Measurements from ENCODE around the gene SLC35E1. TPM values are rescaled to one million over a fixed set of nuclear protein-coding genes. Genes with fewer than 3 reads are reported as not detected.
"Not testable (repeated sequence)": the region's sequence is repeated elsewhere in the genome, so short reads cannot be mapped to it uniquely, and the experiment has no call there.

SLC35E1 gene
- total and polyA plus RNA-seq, 2 of the 4 experiments (the other 2 are of a cell fraction) = 22.6 to 38.0 TPM

- H2AK9ac ChIP-seq (replicated peaks; ENCODE audit: low read depth, low read length, poor library complexity); ATAC-seq (ENCODE audit: low read depth); H3K23ac ChIP-seq (ENCODE audit: low read depth, low read length); H3K4me2 ChIP-seq (ENCODE audit: low read depth, low read length); H2AK5ac ChIP-seq (ENCODE audit: low read depth, low read length); H3K9me1 ChIP-seq (ENCODE audit: insufficient read depth, low read length); H3K4me1 ChIP-seq (ENCODE audit: control insufficient read depth, insufficient read depth, low read length); dilution Hi-C loops (cut with HindIII; ENCODE audit: low sequenced_read_pairs, unreplicated experiment); H3K27ac ChIP-seq (ENCODE audit: insufficient read depth, low read length); BruUV-seq (replicated peaks); H4K5ac ChIP-seq (ENCODE audit: low read depth, low read length); H3K27me3 ChIP-seq (ENCODE audit: control insufficient read depth, insufficient read depth, low read length); H3K79me1 ChIP-seq (ENCODE audit: low read depth in 1 of 2, low read length in 2 of 2); DNase-seq; in situ Hi-C loops (cut with MboI; ENCODE audit: low sequenced_read_pairs); H4K91ac ChIP-seq (ENCODE audit: insufficient read depth, low read depth, low read length); H4K8ac ChIP-seq (ENCODE audit: low read depth in 2 of 2, low read length in 2 of 2); H2BK20ac ChIP-seq (ENCODE audit: low read depth, low read length); H2BK120ac ChIP-seq (ENCODE audit: low read depth, low read length); H4K20me1 ChIP-seq (ENCODE audit: insufficient read depth, low read length); CTCF ChIA-PET; H3K9ac ChIP-seq (ENCODE audit: low read depth, low read length); H3K4ac ChIP-seq (ENCODE audit: low read depth, low read length); H2BK15ac ChIP-seq (ENCODE audit: low read depth, low read length); intact Hi-C loops (cut with micrococcal nuclease); H2BK5ac ChIP-seq (ENCODE audit: low read depth, low read length, poor library complexity, severe bottlenecking); H3K18ac ChIP-seq (ENCODE audit: low read depth, low read length); H3K56ac ChIP-seq (ENCODE audit: extremely low read depth, insufficient read depth, low read length); H3K4me3 ChIP-seq (ENCODE audit: insufficient read depth, low read depth, low read length); H3K14ac ChIP-seq (replicated peaks; ENCODE audit: low read depth, low read length); H2AFZ ChIP-seq (replicated peaks; ENCODE audit: low read length, poor library complexity); POLR2A ChIA-PET (ENCODE audit: unreplicated experiment); H3K9me3 ChIP-seq (ENCODE audit: control insufficient read depth, insufficient read depth, low read length): not testable (repeated sequence)
- peaks cover 42% of the 10 kb centered on the region for H3K36me3 ChIP-seq (ENCODE audit: control insufficient read depth, insufficient read depth, low read length)
- WGBS, 2 experiments (ENCODE audit: extremely low coverage in 2 of 2, insufficient read length in 1 of 2) = 93% methylated on average over 5 of the region's 11 CpGs; no CpG with 5 or more reads in 1 of the 2 experiments
Measured at GRCh38 chr19:16506161-16506560, 66.1 kb downstream of the SLC35E1 start.

All from IMR-90 (cell line).